Measurements from ENCODE around the gene ARMH3.
"Not testable (repeated sequence)": the region's sequence is repeated elsewhere in the genome, so short reads cannot be mapped to it uniquely, and the experiment has no call there.

The ARMH3 gene, protein sequence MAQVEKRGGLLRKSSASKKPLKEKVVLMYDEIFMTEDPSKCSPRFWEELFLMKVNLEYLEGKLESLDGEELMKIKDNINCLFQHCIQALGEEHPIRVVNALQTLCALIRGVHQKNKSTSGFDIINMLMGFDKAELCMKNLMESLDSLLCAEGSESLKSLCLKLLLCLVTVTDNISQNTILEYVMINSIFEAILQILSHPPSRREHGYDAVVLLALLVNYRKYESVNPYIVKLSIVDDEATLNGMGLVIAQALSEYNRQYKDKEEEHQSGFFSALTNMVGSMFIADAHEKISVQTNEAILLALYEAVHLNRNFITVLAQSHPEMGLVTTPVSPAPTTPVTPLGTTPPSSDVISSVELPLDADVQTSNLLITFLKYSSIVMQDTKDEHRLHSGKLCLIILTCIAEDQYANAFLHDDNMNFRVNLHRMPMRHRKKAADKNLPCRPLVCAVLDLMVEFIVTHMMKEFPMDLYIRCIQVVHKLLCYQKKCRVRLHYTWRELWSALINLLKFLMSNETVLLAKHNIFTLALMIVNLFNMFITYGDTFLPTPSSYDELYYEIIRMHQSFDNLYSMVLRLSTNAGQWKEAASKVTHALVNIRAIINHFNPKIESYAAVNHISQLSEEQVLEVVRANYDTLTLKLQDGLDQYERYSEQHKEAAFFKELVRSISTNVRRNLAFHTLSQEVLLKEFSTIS

DNA sequence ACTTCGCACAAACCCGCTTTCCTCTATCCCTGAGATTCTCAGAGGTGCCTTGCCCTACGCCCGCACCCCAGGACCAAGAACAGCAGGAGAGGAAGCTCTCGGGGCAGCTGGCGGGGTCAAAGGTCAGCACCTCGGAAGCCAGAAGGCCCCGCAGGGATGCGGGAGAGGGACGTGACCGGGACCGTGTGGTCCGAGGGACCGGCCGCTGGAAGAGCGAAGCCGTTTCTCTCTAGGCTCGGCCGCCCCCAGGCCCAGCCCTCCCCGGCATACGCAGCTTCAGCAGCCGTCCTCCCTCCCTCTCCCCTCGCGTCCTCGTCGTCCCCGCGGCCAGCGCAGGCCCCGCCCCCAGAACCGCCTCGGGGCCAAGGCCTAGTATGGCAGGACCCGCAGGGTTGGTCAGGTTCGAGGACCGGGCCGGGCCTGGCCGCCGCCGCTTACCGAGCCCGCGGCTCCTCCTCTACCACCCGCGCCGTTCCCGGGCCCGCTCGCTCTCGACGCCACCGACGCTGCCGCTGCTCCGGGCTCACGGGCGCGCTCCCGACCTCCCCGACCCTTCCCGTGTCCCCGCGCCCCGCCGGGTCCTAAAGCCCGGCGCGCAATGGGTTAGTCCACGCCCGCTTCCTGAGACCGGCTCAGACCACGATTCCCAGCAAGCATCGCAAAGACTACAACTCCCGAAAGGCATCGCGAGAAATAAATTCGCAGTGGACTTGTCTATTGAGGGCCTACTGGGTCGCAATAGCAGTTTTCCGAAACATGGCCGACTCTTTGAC lies at the start of gene ARMH3:
Gene ARMH3, minus strand, starts transcription at position 527 of the 773 bp plus-strand sequence. CDS start 16,059 bp downstream, outside the sequence.
- DNase-seq, result peak; percentile 89

DNA sequence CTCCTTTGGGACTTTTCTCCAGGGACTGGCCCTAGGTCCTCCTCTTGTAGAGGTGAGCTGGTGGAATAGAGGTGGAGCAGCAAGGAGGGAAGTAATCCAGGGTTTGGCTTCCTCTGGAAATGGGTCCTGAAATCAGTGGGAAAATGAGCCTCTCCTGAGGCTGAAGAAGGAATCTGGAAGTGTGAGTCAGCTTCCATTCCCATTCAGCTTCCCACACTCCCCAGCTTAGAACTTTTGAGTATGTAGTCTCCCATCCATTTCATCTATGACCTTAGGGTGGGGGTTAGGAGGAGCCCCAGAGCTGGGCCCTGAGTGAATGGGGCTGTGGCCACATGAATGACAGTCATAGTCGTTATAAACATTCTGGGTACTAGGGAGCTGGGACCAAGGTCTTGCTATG lies 46.4 kb upstream of the ARMH3 start:
- DNase-seq, result no peak

DNA sequence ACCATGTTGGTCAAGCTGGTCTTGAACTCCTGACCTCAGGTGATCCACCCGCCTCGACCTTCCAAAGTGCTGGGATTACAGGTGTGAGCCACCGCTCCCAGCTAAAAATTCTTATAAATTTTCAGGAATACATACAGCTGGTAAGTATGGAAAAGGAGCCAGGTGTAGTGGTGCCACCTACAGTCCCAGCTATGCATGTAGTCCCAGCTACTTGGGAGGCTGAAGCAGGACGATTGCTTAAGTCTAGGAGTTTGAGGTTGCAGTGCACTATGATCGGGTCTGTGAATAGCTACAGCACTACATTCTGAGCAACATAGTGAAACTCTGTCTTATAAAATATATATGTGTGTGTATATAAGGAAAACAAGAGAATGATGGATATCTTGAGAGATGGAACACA lies 45.2 kb upstream of the ARMH3 start:
- no peak for DNase-seq

DNA sequence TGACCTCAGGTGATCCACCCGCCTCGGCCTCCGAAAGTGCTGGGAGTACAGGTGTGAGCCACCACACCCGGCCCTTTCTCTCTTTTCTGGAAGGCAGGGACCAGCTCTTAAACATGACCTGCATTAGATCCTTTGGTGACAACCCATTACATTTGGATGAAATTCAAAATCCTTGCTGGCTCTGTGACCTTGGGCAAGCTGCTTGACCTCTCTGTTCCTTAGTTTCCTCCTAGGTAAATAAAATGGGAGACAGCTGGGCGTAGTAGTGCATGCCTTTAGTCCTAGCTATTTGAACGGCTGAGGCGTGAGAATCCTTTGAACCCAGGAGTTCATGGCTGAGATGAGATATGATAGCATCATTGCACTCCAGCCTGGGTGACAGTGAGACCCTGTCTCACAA lies 40.5 kb upstream of the ARMH3 start:
- no peak for DNase-seq

DNA sequence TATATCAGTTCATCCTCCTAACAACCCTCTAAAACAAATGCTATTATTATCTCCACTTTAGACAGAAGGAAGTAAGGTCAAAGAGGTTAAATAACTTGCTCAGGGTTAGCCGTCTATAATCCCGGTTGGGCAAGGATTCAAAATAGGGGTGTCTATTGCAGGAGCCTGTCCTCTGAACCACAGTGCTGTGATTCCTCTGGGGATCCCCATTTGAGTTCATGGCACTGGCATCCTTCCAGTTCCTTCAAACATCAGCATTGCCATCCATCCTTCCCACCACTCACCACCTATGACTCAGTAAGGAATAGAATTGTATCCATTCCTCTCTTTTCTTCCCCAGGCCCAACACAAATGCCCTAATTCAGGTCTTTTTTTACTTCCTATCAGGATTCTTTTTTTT lies 34.8 kb upstream of the ARMH3 start:
- no peak for DNase-seq

DNA sequence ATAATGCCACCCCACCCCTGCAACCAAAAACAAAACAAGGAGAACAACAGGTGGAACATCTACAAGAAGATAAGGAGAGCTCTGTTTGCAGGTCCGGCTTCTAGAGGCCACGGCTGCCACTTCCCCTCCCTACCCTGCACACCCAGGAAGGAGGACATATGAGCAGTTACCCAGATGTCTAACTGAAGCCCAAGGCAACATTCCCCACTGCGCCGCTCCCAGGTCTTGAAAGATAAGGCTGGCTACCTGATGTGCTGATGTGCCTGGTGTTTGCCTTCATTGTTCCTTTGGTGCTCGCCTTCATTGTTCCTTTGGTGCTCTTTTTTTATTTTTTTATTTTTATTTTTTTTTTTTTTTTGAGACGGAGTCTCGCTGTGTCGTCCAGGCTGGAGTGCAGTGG lies 30.2 kb upstream of the ARMH3 start:
- DNase-seq, result no peak

DNA sequence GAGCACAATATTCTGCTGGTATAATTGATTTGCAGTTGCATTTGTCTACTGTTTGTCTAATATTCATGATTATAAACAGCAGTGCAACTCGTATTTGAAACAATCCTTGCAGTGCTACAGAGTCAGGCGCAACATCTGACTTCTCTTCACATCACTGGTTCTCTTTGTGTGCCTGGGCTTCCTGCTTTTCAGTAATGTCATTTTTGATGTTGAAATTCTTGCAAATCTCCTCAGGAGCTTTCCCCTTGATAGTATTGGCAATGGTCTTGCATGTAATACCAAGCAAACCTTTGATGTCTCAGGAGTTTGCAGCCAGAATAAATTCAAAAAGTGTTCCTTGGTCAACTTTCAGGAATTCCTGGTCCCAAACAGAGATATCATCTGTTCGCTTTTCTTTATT lies 29.4 kb upstream of the ARMH3 start:
- DNase-seq, result no peak

DNA sequence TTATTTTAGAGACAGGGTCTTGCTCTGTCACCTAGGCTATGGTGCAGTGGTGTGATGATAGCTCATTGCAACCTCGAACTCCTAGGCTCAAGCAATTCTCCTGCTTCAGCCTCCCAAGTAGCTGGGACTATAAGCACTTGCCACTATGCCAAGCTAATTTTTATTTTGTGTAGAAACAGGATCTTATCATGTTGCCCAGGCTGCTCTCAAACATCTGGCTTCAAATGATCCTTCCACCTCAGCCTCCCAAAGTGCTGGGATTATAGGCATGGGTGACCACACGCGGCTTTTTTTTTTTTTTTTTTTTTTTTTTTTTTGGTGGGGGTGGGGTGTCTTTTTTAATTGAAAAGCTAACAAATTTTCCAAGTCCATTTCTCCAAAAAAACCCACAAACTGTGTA lies 27.6 kb upstream of the ARMH3 start:
- DNase-seq, result no peak

DNA sequence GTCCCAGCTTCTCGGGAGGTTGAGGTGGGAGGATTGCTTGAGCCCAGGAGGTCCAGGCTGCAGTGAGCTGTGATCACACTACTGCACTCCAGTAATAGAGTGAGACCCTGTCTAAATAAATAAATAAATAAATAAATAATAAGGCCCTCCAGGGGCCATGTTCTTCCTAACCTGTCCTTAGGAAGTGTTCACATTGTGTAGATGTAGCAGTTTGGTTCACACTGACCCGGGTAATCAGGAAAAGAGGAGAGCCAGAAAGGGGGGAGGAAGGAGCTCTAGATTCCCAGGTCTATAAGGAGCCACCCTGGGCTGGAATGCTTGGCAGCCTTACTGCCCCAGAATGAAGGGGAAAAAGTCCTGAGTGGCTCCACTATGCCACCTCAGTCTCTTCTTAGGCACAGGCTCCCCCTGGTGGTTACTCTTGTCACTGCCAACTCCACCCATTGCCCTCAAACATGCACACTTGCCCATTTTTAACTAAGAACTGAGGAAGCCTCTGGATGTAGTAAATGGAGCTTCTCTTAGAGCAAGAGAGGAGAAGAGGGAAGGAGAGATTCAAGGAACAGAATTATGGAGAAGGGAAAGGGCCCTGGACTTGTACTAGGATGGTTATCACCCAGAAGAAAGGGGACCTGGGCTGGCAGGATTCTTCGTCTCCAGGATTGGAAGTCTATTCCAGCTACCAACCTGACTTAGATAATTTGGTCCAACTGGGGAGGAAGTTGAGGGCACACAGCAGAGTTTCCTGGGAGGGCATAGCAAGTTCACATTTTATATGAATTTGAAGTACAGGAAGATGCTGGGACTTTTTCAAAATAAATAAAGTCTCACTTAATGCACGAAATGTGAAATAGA lies 16.9 kb upstream of the ARMH3 start:
- DNase-seq, result peak; percentile 71

DNA sequence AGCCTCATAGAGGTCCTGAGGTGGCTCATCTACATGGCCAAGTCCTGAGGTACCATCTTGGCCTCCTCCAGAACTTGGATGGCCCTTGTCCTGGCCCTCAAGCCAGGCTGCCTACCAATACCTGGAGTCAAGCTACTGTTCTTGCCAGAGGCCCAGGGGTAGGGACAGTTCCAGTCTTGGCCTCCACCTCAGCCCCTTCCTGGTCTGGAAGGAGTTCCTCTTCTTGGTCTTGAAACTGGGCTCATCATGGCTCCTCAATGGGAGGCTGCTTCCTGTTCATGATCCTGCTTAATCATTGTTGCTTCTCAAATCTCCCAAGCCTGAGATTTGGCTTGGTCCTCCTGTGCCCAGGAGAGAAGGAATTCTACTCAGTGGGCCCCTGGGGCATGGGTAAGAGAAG lies 13.1 kb upstream of the ARMH3 start:
- DNase-seq, result no peak

DNA sequence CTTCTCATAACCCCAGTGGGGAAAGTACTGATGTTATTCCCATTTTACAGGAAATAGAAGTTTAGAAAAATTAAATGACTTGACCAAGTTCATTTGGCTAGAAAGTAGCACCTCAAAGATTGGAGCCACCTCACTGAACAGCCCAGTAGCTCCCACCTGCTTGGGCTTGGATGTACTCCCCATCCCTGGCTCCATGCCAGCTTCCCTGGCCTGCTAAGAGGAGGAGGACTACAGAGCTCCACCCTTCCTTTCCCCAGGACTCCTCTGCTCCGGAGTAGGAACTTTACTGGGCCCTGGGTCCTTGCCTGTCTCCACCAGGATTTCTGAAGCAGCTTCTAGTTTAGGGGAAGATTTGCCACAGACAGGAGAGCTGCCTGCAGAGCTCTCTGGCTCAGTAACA lies 12.2 kb upstream of the ARMH3 start:
- no peak for DNase-seq

DNA sequence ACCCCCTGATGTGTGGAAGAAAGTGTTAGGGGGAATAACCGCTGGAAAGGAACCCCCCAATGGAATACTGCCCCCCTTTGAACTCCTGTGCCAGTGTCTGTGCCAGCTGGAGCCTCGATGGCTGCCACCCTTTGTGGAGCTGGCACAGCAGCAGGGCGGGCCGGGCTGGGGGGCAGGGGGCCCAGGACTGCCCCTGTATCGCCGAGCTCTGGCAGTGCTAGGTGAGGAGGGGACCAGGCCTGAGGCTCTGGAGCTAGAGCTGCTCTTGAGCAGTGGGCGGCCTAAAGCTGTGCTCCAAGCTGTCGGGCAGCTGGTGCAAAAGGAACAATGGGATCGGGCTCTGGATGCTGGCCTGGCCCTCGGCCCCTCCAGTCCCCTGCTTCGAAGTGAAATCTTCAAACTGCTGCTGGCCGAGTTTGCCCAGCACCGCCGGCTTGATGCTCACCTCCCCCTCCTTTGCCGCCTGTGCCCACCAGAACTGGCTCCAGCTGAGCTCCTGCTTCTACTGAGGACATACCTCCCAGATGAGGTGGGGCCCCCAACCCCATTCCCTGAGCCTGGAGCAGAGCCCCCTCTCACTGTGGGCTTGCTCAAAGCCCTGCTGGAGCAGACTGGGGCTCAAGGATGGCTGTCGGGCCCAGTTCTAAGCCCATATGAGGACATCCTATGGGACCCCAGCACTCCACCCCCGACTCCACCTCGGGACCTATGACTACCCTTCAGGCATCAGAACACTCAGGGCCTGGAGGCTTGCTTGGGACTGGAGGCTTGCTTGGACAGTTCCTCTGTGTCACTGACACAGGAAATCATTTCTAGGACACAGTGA lies 11.3 kb upstream of the ARMH3 start:
- DNase-seq, result no peak

DNA sequence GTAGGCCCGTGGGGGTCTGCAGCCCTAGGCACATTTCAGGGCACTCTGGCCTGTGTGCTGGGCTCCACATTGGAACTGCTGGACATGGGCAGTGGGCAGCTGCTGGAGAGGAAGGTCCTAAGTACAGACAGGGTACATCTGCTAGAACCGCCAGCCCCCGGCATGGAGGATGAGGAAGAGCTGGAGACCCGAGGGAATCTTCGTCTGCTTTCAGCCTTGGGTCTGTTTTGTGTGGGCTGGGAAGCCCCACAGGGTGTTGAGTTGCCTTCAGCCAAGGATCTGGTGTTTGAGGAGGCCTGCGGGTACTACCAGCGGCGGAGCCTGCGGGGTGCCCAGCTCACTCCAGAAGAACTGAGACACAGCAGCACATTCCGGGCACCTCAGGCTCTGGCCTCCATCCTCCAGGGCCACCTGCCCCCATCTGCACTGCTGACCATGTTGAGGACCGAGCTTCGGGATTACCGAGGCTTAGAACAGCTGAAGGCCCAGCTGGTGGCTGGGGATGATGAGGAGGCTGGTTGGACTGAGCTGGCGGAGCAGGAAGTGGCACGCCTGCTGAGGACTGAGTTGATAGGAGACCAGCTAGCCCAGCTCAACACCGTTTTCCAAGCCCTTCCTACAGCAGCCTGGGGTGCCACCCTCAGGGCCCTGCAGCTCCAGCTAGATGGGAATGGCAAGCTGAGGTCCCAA lies 10.6 kb upstream of the ARMH3 start:
- no peak for DNase-seq

DNA sequence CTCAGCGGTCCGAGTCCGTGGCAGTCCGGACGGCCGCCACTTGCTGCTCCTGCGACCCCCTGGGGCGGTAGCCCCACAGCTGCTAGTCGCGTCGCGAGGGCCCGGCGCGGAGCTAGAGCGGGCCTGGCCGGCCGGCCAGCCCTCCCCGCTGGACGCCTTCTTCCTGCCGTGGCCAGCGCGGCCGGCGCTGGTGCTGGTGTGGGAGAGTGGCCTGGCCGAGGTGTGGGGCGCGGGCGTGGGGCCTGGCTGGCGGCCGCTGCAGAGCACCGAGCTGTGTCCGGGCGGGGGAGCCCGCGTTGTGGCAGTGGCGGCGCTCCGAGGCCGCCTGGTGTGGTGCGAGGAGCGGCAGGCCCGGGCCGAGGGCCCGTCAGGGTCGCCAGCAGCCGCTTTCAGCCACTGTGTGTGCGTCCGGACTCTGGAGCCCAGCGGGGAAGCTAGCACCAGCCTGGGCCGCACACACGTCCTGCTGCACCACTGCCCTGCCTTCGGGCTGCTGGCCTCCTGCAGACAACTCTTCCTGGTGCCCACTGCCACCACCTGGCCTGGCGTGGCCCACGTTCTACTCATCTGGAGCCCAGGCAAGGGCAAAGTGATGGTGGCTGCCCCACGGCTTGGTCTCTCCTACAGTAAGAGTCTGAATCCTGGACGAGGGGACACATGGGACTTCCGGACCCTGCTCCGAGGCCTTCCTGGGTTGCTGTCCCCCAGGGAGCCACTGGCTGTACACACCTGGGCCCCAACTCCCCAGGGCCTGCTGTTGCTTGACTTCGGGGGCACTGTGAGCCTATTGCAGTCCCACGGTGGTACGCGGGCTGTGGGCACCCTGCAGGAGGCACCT lies 9.8 kb upstream of the ARMH3 start:
- no peak for DNase-seq

DNA sequence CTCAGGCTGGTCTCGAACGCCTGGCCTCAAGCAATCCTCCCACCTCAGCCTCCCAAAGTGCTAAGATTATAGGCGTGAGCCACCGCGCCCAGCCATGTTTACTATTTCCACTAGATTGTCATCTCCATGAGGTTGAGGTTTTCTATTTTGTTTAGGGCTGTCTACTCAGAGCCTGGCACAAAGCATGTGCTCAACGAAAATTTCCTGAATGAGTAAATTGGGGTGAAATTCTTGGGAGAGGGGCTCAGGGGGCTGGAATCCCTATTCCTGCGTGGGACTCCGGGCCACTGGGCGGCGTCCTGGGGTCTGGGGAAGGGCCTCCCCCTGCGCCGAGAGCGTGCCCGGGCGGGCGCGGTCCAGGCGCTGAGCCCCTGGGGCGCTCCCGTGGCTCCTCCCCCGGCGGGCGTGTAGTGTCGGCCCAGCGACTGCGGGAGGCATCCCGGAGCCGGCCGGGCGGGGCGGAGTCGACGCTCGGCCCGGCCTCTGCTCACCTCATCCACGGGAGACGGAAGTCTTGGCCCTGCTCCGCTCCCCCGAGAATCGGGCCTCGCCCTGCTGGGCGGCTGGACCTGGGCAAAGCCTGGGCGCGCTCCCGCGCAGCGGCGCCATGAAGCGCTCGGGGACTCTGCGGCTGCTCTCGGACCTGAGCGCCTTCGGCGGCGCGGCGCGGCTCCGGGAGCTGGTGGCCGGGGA lies 9.0 kb upstream of the ARMH3 start, which contains the start of gene HPS6:
Gene HPS6, plus strand, starts transcription at position 482 of the 693 bp plus-strand sequence. Its CDS starts 126 bp downstream, at position 608.
- peak; percentile 86 for DNase-seq

DNA sequence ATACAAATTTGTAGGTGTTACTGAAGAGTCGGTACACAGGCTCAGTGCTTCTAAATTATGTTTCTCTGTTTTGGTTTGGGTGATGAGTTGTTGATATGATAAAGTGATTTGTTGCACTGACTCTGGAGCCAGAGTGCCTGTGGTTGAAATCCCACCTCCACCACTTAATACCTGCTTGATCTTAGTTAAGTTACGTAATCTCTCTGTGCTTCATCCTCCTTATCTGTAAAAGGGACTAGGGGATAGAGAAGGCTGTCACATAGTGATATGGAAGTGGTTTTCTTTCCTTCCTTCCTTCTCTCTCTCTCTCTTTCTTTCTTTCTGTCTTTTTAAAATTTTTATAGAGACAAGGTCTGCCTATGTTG lies 8.5 kb upstream of the ARMH3 start:
- no peak for DNase-seq

DNA sequence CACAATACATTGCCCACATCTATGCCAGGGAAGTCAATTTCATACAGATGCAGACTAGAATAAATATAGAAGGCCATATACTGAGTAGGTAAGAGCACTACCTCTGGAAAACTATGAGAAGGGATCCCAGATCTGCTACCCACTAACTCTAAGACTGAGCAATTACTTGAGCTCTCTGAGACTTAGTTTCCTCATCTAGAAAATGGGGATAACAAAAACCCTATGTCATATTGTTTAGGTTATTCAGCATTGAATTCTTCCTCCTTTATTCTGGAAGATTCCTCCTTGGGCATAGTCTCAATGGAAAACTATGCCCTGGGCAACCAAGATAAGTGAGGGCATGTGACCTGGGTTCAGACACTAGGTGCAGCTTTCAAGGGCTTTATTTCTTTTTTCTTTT lies 4.0 kb upstream of the ARMH3 start:
- DNase-seq, result no peak

DNA sequence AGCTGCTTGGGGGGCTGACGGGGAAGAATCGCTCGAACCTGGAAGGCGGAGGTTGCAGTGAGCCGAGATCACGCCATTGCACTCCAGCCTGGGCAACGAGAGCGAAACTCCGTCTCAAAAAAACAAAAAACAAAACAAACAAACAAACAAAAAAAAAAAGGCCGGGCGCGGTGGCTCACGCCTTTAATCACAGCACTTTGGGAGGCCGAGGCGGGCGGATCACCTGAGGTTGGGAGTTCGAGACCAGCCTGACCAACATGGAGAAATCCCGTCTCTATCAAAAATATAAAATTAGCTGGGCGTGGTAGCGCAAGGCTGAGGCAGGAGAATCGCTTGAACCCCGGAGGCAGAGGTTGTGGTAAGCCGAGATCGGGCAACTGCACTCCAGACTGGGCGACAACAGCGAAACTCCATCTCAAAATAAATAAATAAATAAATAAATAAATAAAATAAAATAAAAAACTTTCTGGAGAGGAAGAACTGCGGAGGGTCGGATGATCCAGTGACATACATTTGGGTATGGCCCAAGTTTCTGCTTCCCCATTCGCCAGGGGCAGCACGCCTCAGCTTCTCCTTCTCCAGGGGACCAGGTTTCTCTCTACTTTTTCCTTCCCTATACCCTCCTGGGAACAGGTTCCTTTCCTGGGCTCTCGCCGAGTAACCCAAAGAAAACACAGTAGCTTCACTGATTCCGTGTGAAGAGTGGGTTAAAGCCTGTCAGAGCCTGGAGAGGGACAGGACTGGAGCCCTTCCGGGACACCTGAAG lies 909 bp downstream of the ARMH3 start:
- DNase-seq, result not testable (repeated sequence)

DNA sequence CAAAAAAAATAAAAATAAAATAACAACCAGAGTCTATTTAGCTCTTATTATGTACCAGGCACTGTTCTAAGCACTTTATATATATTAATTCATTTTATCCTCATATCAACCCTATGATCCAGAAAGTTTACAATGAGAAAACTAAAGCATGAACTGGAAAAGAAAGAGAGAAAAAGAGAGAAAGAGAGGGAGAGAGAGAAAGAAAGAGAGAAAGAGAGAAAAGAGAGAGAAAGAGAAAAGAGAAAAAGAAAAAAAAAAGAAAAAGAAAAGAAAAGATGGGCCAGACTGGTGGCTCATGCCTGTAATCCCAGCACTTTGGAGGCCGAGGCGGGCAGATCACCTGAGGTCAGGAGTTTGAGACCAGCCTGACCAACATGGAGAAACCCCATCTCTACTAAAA lies 9.9 kb downstream of the ARMH3 start:
- DNase-seq, result no peak
